PC-9 (cell line): Measurements from ENCODE around the gene CRABP2.

Experiments used
- EZH2 ChIP-seq: fragments of 200-600 bp; sonication (generic); IDR thresholded peaks from 2 replicates; pipeline ENCODE4 v1.8.0; 2017; ENCODE audit warnings: antibody characterized with exemption, low read depth
- TF ChIP-seq, protein P1 (sequence below): fragments of 200-600 bp; sonication (generic); conservative IDR thresholded peaks from 2 replicates; pipeline ENCODE4 v1.6.1; 2017; ENCODE audit warnings: mixed run types, antibody characterized with exemption, mild to moderate bottlenecking, moderate library complexity

DNA sequence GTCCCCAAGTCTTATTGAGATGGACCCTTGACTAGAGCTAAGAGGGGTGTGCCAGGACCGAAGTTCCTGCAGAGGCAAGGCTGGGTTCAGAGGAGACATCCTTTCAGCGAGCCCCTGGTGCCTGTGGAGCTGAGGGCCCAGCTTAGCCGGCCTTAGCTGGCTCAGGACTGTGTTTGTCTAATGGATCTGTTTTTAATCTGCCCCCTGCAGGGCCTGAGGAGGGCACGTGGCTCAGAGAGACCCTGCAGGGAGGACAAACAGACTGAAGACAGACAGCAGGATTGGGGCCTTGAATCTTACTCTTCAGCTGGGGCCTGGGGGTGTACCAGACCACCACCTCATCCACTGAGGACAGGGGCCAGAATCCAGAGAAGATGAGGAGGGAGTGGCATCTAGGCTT lies 1.6 kb downstream of the CRABP2 start:
- TF ChIP-seq, protein P1, sequence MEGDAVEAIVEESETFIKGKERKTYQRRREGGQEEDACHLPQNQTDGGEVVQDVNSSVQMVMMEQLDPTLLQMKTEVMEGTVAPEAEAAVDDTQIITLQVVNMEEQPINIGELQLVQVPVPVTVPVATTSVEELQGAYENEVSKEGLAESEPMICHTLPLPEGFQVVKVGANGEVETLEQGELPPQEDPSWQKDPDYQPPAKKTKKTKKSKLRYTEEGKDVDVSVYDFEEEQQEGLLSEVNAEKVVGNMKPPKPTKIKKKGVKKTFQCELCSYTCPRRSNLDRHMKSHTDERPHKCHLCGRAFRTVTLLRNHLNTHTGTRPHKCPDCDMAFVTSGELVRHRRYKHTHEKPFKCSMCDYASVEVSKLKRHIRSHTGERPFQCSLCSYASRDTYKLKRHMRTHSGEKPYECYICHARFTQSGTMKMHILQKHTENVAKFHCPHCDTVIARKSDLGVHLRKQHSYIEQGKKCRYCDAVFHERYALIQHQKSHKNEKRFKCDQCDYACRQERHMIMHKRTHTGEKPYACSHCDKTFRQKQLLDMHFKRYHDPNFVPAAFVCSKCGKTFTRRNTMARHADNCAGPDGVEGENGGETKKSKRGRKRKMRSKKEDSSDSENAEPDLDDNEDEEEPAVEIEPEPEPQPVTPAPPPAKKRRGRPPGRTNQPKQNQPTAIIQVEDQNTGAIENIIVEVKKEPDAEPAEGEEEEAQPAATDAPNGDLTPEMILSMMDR, result no peak; the same call in 1 of the 2 replicates
- TF ChIP-seq EZH2, result no peak
